ENCODE results near the gene PYGO1.
A peak's percentile ranks its signal among the peaks of the same experiment; 100 is the strongest.
"Not testable (repeated sequence)": the region's sequence is repeated elsewhere in the genome, so short reads cannot be mapped to it uniquely, and the experiment has no call there.

Gene PYGO1, protein sequence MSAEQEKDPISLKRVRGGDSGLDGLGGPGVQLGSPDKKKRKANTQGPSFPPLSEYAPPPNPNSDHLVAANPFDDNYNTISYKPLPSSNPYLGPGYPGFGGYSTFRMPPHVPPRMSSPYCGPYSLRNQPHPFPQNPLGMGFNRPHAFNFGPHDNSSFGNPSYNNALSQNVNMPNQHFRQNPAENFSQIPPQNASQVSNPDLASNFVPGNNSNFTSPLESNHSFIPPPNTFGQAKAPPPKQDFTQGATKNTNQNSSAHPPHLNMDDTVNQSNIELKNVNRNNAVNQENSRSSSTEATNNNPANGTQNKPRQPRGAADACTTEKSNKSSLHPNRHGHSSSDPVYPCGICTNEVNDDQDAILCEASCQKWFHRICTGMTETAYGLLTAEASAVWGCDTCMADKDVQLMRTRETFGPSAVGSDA

DNA sequence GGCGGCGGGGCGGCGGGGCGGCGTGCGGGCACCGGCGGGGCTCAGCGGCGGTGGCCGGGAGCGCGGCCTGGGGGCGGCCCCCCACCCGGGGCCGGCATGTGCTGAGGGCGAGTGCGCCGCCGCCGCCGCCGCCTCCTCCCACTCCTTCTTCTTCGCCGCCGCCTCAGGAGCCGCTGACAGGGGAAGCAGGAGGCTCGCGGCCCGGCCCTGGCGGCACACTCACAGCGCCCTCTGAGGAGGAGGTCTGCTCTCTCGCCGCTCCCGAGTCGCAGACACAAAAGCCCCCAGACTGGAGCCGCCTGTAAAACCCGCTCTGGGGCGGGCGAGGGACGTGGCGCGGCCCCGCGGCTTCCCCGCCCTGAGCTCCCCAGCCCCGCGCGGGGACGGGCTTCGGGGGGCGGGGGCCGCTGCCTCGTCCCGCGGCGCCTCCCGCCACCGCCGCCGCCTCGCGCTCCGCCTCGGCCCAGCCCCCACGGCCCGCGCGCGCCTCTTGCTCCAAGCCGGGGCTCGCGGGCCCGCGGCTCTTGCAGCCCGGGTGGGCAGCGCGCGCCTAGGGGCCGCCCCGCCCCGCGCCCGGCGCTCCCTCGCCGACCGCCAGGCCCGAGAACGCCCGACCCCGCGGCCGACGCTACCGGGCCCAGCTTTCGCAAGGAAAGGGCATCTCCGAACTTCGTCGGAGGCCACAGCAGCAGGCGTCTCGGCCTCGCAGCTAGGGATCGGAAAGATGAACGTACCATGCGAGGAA lies at the start of gene PYGO1:
Gene PYGO1 (minus strand): TSS at position 276 of the 745 bp plus-strand sequence. CDS start 462 bp downstream, outside the sequence.
- DNase-seq, result peak; percentile 40 to 51

- DNase-seq, result no peak
These were observed 48.9 kb upstream of the PYGO1 start for GRCh38 chr15:55637086-55637485.

GRCh38 chr15:55633731-55634130 lies 45.6 kb upstream of the PYGO1 start:
- DNase-seq, result no peak

GRCh38 chr15:55632434-55632833 lies 44.3 kb upstream of the PYGO1 start:
- no peak for DNase-seq

- DNase-seq, result no peak
These were observed 42.7 kb upstream of the PYGO1 start for GRCh38 chr15:55630858-55631257.

- no peak for DNase-seq
These were observed 40.2 kb upstream of the PYGO1 start for GRCh38 chr15:55628369-55628730.

DNA sequence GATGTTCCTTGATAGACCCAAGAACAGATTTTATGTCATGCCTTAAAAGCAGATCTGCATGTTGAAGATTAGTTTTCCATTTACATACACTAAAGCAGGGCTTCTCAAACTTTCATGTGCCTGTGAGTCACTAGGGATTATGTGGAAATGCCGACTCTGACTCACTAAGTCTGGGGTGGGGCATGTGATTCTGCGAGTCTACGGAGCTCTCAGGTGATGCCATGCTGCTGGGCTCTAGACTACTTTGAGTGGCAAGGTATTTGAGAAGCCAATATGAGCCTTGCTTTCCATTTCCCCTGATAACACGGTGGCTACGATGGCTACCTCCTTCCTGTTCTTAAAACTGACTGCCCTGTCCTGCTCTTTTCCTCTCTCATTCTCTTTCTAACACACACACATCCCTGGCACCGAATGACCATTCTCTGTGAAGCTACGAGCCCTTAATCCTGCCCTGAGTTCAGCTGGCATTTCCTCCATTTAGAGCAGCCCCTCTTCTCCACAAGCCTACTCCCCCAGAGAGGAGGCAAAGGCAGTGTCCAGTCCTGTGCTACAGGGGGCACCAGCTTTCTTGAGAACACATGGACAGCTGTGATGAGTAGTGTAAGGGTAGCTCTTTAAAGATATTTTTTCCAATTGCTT lies 39.7 kb upstream of the PYGO1 start:
- DNase-seq, result no peak

DNA sequence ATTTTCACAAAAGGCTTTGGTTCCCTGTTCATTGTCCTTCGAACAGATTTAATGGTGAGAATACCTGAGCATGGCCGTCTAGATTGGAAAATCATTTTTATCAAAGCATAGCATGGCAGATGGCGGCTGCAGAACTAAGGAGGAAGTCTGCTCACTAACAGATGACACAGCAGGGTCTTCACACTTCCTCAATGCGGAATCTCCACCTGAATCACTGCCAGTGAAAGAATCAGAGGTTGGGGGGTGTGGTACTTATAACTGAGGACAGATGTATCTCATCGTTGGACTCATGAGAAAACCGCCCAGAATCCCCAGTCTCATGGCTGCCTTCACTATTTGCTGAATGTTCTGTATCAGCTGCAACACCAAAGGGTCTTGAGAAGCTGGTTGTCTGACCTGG lies 31.6 kb upstream of the PYGO1 start:
- no peak for DNase-seq

- DNase-seq, result no peak
These were observed 30.2 kb upstream of the PYGO1 start for GRCh38 chr15:55618387-55618786.

DNA sequence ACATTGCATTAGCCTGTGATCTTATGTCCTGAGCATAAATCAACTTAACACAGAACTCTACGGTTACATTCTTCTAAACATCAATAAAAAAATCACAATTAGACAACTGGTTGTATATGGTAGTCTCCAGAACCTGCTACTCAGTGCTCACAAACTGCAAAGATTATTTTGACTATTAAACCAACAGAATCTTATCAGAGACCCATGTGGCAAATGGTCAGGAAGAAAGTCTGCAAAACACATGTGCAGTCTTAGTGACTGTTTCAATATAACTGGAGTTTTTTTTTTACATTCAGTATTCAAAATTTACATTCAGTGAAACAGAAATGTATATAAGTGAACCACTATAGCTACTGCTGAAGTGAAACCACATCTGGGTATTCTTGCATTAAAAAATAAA lies 27.3 kb upstream of the PYGO1 start:
- DNase-seq, result no peak

GRCh38 chr15:55613727-55614126 lies 25.6 kb upstream of the PYGO1 start:
- no peak for DNase-seq

DNA sequence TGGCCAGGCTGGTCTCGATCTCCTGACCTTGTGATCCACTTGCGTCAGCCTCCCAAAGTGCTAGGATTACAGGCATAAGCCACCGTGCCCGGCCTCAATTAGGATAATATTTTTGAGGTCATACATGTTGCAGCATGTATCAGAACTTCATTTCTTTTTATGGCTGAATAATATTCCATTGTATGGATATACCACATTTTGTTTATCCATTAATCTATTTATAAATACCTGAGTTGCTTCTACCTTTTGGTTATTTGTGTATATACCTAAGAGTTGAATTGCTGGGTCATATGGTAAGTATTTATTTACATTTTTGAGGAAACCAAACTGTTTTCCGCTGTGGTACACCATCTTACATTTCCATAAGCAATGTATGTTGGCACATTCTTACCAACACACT lies 18.1 kb upstream of the PYGO1 start:
- DNase-seq, result no peak

- DNase-seq, result no peak
These were observed 13.2 kb upstream of the PYGO1 start for GRCh38 chr15:55601374-55601773.

DNA sequence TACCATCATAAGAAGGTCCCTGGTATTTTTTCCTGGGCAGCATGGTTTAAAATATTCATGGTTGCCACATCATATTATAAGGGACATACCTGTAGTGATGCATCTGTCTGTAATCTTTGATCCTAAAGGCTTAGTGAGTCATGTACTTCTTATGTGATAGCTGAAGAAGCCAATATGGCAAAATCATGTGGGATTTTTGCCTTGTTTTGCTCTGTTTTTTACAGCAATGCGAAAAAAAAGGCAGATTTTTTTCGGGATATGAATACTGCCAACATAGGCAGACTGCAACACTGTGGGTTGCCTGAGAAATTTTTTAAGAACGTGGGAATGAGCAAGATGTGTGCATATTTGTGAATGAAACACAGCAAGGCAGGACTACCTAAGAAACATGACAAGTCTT lies 11.3 kb upstream of the PYGO1 start:
- DNase-seq, result no peak

DNA sequence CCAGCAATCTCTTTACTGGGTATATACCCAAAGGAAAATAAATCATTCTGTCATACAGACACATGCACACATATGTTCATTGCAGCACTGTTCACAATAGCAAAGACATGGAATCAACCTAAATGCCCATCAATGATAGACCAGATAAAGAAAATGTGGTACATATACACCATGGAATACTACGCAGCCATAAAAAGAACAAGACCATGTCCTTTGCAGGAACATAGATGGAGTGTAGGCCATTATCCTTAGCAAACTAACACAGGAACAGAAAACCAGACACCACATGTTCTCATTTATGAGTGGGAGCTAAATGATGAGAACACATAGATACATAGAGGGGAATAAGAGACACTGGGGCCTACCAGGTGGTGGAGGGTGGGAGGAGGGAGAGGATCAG lies 4.9 kb upstream of the PYGO1 start:
- not testable (repeated sequence) for DNase-seq

DNA sequence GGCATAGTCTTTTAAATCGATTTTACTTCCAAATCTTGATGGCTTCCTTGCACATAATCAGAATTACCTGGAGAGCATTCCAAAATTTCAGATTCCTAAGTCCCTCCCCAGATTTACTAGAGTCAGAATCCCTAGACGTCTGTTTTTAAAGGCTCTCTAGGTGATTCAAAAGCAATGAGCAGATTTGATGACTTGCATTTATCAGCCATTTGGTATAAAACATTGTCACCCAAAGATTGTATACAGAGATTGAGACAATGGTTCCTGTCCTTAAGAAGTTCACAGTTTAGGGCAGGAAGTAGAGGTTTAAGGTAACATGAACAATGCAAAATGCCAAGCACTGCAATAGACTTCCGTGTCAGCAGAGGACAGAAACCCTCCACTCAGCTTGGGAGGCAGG lies 2.6 kb upstream of the PYGO1 start:
- DNase-seq, result no peak

- DNase-seq, result no peak
These were observed 1.1 kb upstream of the PYGO1 start for GRCh38 chr15:55589287-55589686.

- DNase-seq, result no peak
These were observed 620 bp upstream of the PYGO1 start for GRCh38 chr15:55588815-55589115.

- DNase-seq, result peak; percentile 13 to 20
These were observed 650 bp downstream of the PYGO1 start for GRCh38 chr15:55587321-55588069.

GRCh38 chr15:55586808-55587207 lies 1.3 kb downstream of the PYGO1 start:
- DNase-seq, result no peak

GRCh38 chr15:55576943-55577342 lies 11.2 kb downstream of the PYGO1 start:
- no peak for DNase-seq

- DNase-seq, result no peak
These were observed 14.0 kb downstream of the PYGO1 start for GRCh38 chr15:55574096-55574495.

GRCh38 chr15:55573224-55573623 lies 14.9 kb downstream of the PYGO1 start:
- no peak for DNase-seq
